Chondrocyte (in vitro differentiated cells): ENCODE data around the gene TNKS1BP1. TPM values are rescaled to one million over a fixed set of nuclear protein-coding genes. Genes with fewer than 3 reads are reported as not detected.
"Not testable (repeated sequence)": the region's sequence is repeated elsewhere in the genome, so short reads cannot be mapped to it uniquely, and the experiment has no call there.

ENCODE experiments used
- DNase-seq: peaks from one replicate; pipeline ENCODE4 v3.0.0; 2021; ENCODE audit warnings: mixed read lengths, low spot score
- H3K27ac Mint-ChIP-seq: one replicate; pipeline ENCODE4 v1.8.0; 2021; ENCODE audit warnings: mild to moderate bottlenecking, moderate library complexity, mixed read lengths; ENCODE audit not compliant: unreplicated experiment
- H3K27me3 Mint-ChIP-seq: 2 replicates; pipeline ENCODE4 v1.8.0; 2021; ENCODE audit warnings: low read depth, mixed read lengths
- H3K36me3 Mint-ChIP-seq: 2 replicates; pipeline ENCODE4 v1.8.0; 2021; ENCODE audit warnings: low read depth, mixed read lengths
- H3K4me1 Mint-ChIP-seq: 2 replicates; pipeline ENCODE4 v1.8.0; 2021; ENCODE audit warnings: low read depth, mild to moderate bottlenecking, mixed read lengths
- H3K4me3 Mint-ChIP-seq: one replicate; pipeline ENCODE4 v1.8.0; 2021; ENCODE audit warnings: mild to moderate bottlenecking, moderate library complexity, mixed read lengths; ENCODE audit not compliant: unreplicated experiment
- H3K9me3 Mint-ChIP-seq: 2 replicates; pipeline ENCODE4 v1.8.0; 2021; ENCODE audit warnings: low read depth, mixed read lengths
- total RNA-seq: library from RNA; stranded (reverse); gene quantifications from 3 replicates; pipeline ENCODE4 v1.2.1, GENCODE V29; 2021
- TF ChIP-seq, protein P1 (sequence below): fragments of 200-600 bp; sonication (generic); IDR thresholded peaks from 2 replicates; pipeline ENCODE4 v1.5.0; 2021; ENCODE audit warnings: antibody characterized with exemption, mild to moderate bottlenecking, moderate library complexity

The TNKS1BP1 gene
- total RNA-seq, 1 donor from 2014 or later = 181 TPM

DNA sequence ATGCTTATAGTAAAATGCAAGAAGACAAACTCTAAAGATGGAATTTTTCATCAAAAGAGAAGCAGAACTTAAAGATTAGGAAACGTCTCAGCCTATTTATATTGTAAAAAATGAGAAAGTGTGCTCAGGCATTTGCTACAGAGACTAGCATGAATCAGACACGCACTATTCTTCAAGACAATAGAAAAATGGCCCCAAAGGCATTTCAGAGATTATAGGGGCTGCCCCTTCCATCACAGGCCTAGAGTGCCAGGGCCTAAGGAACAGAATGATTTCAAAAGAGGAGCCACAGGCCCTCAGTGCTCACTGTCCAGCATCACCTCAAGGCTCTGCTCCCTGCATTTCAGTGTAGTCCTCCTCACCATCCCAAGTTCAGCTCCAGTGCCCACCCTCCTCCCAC is 27.5 kb downstream of the TNKS1BP1 start:
- no peaks in the 10 kb centered on the region for H3K27me3 Mint-ChIP-seq
- DNase-seq = no peak
- H3K4me3 Mint-ChIP-seq = no peak overlapping the region
- peaks cover 45% of the 10 kb centered on the region for H3K36me3 Mint-ChIP-seq
- peak overlapping the region; percentile 5 for H3K27ac Mint-ChIP-seq
- peaks cover 3% of the 10 kb centered on the region for H3K9me3 Mint-ChIP-seq
- TF ChIP-seq, protein P1, sequence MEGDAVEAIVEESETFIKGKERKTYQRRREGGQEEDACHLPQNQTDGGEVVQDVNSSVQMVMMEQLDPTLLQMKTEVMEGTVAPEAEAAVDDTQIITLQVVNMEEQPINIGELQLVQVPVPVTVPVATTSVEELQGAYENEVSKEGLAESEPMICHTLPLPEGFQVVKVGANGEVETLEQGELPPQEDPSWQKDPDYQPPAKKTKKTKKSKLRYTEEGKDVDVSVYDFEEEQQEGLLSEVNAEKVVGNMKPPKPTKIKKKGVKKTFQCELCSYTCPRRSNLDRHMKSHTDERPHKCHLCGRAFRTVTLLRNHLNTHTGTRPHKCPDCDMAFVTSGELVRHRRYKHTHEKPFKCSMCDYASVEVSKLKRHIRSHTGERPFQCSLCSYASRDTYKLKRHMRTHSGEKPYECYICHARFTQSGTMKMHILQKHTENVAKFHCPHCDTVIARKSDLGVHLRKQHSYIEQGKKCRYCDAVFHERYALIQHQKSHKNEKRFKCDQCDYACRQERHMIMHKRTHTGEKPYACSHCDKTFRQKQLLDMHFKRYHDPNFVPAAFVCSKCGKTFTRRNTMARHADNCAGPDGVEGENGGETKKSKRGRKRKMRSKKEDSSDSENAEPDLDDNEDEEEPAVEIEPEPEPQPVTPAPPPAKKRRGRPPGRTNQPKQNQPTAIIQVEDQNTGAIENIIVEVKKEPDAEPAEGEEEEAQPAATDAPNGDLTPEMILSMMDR = no peak
- peaks cover 30% of the 10 kb centered on the region for H3K4me1 Mint-ChIP-seq

DNA sequence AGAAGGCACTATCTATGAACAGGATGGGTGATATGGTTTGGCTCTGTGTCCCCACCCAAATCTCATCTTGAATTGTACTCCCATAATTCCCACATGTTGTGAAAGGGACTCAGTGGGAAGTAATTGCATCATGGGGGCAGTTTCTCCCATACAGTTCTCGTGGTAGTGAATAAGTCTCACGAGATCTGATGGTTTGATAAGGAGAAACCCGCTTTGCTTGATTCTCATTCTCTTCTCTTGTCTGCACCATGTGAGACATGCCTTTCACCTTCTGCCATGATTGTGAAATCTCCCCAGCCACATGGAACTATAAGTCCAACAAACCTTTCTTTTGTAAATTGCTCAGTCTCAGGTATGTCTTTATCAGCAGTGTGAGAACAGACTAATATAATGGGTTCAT is 28.5 kb downstream of the TNKS1BP1 start:
- not testable (repeated sequence) for H3K4me3 Mint-ChIP-seq, H3K9me3 Mint-ChIP-seq, DNase-seq, H3K27me3 Mint-ChIP-seq
- peaks cover 35% of the 10 kb centered on the region for H3K36me3 Mint-ChIP-seq
- peak overlapping the region; percentile 57 for H3K27ac Mint-ChIP-seq
- H3K4me1 Mint-ChIP-seq = peaks cover 30% of the 10 kb centered on the region

DNA sequence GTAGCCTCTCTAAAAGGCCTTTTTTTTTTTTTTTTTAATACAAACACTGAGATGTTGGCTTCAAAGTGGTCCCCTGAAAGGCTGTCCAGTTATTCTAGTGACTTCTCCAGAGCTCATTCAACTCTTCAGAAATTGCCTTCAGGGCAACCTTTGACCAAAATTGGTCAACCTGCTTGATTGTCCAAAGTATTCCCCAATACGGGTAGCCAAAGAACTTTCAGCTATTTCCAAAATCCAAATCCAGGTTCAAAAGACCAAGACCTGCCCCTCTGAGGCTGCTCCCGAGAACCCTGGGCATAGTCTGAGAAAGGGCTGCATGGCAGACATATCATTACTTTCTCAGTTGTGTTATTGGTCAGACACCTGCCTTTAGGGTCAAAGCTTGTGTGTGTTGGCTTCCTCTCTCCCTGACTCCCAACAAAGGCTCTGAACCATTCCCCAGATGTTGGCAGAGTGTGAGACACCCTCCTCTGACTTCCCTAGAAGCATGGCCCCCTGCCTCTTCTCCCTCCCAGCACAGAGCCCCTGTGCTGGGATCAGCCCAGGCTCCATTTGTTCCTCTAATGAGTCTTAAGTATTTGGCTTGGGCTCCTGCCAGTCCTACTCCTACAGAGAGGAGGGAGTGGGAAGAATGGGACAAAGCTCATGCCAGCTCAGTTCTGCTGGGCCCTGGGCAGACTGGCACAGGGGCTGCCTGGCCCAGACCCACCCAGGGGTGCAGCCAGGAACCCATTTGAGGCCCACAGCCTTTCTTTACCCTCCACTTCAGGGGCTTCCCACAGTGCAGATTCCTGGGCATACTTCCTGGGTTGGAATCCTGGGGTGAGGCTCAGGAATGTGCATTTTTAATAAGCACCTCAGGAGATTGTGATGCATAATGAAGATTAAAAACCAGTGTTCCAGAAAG is 30.3 kb downstream of the TNKS1BP1 start:
- peak overlapping the region; percentile 8 for H3K4me3 Mint-ChIP-seq
- peaks cover under 1% of the 10 kb centered on the region for H3K9me3 Mint-ChIP-seq
- H3K27me3 Mint-ChIP-seq = no peaks in the 10 kb centered on the region
- H3K36me3 Mint-ChIP-seq = peaks cover 20% of the 10 kb centered on the region
- TF ChIP-seq, protein P1 = no peak
- peaks cover 40% of the 10 kb centered on the region for H3K4me1 Mint-ChIP-seq
- no peak for DNase-seq
- H3K27ac Mint-ChIP-seq = peak overlapping the region; percentile 93

DNA sequence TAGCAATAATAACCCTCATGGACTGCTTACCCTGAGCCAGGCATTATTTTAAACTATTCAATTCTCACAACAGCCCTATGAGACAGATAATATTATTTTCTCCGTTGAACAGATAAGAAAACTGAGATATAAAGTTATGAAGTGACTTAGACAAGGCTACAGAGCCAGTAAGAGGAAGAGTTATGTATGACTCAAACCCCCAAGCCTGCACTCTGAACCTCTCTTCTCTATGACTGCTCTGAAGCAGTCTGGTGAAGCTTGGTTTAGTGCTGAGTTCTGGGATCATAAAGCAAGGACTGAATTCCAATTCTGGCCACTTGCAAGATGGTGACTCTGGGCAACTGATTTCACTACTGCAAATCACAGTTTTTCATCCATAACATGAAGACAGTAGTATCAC is 34.5 kb downstream of the TNKS1BP1 start:
- peaks cover 44% of the 10 kb centered on the region for H3K4me1 Mint-ChIP-seq
- no peak for DNase-seq
- peak overlapping the region; percentile 9 for H3K27ac Mint-ChIP-seq
- H3K9me3 Mint-ChIP-seq = no peaks in the 10 kb centered on the region
- H3K4me3 Mint-ChIP-seq = no peak overlapping the region
- no peaks in the 10 kb centered on the region for H3K27me3 Mint-ChIP-seq
- H3K36me3 Mint-ChIP-seq = peaks cover 3% of the 10 kb centered on the region
- TF ChIP-seq, protein P1 = no peak

DNA sequence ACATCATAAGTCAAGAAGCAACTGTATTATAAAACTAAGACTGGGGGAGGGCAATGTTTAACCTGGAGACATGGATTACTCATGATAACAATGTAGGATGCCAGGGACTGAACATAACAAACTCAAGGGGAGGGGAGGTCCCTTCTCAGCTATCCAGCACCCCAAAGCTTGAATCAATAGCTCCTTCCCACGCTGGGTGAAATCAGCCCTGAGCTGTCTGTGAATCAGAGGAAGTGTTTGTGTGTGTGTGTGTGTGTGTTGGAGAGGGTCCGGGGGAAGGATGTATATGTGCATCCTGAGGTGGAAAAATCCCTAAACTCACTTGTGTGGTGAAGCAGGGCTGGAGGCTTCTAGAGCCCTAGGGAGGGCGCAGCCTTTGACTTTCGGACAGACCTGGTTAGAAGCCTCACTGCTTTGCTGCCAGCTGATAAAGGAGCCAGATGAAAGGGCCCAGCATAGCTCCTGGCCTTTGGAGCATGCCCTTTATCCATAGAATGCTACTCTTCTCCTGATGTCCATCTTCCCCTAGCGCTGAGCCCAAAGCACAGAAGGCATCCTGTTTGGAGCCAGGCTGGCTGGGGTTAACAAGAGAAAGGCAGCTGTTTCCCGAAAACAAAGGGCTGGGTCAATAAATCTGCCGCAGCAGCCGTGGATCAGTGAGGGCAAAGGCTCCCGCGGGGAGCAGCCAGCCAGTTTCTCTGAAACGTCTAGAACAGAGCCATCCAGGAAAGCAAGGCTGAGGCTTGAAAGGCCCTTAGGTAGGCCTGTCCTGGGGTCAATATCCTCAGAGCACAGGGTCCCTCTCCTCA is 35.8 kb downstream of the TNKS1BP1 start:
- no peak overlapping the region for H3K4me3 Mint-ChIP-seq
- H3K4me1 Mint-ChIP-seq = peaks cover 33% of the 10 kb centered on the region
- H3K9me3 Mint-ChIP-seq = no peaks in the 10 kb centered on the region
- peaks cover 3% of the 10 kb centered on the region for H3K36me3 Mint-ChIP-seq
- H3K27me3 Mint-ChIP-seq = no peaks in the 10 kb centered on the region
- peak overlapping the region; percentile 27 for H3K27ac Mint-ChIP-seq
- TF ChIP-seq, protein P1 = no peak
- no peak for DNase-seq
